Fibroblast of lung (primary cell): Measurements from ENCODE around the gene TULP1.

Source experiments
- CTCF ChIP-seq, 2 donors: IDR thresholded peaks in 1 of 2; conservative IDR thresholded peaks in 1 of 2; 1 replicate in 1 of 2; 2 replicates in 1 of 2; pipeline ENCODE4 v1.5.1; 2011 to 2012; ENCODE audit warnings: low read length in 2 of 2, control low read depth in 1 of 2, inconsistent platforms in 1 of 2, low read depth in 1 of 2, mild to moderate bottlenecking in 1 of 2
- EZH2 ChIP-seq: IDR thresholded peaks from 2 replicates; pipeline ENCODE4 v1.5.1; 2012; ENCODE audit warnings: low read length, control low read depth, mild to moderate bottlenecking; ENCODE audit errors: missing control alignments

DNA sequence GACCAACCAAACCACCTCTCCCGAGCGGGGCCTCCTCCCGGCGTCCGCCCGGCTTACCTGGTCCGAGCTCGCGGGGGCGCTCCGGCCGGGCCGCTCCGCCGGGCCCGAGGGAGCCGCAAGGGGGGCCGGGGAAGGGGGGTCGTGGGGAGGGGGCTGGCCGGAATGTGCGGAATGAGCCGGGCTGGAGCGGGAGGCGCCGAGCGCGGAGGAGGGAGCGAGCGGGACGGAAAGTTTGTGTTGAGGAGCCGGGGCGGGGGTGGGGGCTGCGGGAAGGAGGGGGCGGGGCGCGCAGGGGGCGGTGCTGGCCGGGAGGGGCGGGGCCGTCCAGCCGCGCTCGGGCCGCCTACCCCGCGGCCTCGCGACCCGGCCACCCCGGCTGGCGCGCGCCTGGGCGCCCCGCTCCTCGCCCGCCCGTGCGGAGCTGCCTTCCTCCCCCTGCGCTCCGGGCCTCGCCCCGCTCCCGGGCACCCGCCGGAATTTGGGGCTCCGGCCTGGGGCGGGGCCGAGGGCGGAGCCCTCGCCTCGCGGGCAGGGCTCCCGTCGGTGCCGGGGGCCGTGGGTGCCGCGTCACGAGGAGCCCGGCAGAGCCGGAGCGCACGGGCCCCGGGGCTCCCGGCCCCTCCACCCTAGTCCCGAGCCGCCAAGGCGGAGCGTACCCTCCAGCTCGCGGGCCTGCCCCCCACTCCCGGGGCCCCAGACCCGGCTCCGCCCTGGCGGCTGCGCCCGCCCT lies 15.7 kb downstream of the TULP1 start, which contains the start of gene TEAD3:
- TF ChIP-seq CTCF (conservative IDR thresholded peaks at IDR 0.05 in 1 of 2, IDR thresholded peaks at IDR 0.05 in 1 of 2; ENCODE audit: low read depth in 1 of 2, low read length in 2 of 2) (peak in 1 of 2 donors; percentile 3), EZH2 (no peak)
